HG03521 (cell line): ENCODE results near the gene GNMT.
"Not testable (repeated sequence)": the region's sequence is repeated elsewhere in the genome, so short reads cannot be mapped to it uniquely, and the experiment has no call there.

Experiments
- ATAC-seq: cut with Tn5 transposase; IDR thresholded peaks from one replicate; pipeline ENCODE4 v1.9.1; 2021; ENCODE audit warnings: mild to moderate bottlenecking, moderate library complexity; ENCODE audit not compliant: unreplicated experiment

The GNMT gene

DNA sequence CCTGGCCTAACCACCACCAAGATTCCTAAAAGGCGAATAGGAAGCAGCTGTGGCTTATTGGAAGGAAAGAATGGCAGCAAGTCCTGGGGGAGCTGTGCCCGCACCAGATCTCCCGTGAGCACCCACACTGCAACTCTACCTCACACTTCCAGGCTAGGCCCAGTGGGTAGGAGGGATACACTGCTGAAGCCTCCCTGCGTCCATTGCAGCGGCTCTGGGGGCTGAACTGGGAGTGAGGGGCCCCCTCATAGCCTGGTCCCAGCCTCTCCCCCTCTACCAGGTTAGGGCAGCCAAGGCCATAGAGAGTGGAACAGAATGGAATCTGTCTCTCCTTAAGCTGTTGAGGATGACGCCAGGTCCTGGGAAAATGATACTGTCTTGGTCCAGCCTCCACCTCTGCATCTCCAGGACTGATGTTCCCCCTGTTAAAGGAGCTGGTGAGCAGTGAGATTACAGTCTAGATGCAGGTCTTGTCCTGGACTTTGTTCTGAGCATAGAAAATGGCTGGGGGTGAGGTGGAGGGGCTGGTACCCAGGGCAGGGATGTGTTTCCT is 20.0 kb upstream of the GNMT start:
- ATAC-seq = no peak

DNA sequence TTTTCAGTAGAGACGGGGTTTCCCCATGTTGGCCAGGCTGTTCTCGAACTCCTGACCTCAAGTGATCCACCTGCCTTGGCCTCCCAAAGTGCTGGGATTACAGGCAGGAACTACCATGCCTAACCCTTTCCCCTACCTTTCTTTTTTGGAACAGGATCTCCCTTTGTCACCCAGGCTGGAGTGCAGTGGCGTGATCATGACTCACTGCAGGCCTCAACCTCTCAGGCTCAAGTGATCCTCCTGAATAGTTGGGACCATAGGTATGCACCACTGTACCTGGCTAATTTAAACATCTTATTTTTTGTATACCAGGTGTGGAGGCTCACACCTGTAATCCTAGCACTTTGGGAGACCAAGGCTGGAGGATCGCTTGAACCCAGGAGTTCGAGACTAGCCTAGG is 19.2 kb upstream of the GNMT start:
- not testable (repeated sequence) for ATAC-seq

DNA sequence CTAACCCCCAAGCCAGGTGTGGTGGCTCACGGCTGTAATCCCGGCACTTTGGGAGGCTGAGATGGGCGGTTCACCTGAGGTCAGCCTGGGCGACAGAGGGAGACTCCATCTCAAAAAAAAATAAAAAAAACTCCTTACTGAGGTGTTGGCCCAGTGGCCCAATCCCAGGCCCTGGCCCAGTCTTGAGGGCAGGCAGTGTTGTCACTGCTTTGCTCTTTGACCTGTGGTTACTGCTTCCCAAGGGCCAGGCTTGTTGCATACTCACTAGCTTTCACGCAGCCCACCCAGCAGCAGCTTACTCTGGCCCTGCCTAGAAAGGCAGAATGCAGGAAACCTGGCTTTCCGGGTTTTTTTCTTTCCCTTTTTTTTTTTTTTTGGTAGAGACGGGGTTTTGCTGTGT is 18.1 kb upstream of the GNMT start:
- no peak for ATAC-seq

DNA sequence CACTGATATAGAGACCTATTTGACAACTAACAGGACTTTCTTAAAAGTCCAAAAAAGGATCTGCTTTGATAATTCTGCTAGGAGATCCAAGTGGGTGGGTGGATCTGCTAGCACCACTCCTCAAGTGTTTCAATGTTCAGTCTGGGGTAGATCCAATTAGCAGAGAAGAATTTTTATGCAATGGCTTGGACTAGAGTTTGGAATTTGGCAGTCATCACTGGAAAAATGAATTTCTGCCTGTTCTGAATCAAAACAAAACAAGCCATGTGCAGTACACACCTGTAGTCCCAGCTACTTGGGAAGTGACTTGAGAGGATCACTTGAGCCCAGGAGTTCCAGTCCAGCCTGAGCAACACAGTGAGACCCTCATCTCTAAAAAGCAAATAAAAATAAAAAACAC is 12.6 kb upstream of the GNMT start:
- no peak for ATAC-seq

DNA sequence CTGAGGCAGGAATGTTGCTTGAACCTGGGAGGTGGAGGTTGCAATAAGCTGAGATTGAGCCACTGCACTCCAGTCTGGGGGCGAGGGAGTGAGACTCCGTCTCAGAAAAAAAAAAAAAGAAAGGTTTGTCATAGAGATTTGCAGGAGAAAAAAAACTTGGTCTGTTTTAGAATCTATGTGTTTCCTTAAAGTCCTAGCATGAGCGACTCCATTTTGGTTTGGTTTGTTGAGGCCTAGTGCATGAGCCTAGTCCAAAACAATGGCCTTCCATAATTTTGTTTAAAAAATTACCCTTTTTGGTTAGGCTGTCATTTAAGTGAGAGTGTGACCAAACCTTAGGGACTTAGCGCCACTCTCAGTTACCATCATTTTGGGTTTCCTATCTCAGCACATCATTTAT is 8.2 kb upstream of the GNMT start:
- ATAC-seq = no peak

DNA sequence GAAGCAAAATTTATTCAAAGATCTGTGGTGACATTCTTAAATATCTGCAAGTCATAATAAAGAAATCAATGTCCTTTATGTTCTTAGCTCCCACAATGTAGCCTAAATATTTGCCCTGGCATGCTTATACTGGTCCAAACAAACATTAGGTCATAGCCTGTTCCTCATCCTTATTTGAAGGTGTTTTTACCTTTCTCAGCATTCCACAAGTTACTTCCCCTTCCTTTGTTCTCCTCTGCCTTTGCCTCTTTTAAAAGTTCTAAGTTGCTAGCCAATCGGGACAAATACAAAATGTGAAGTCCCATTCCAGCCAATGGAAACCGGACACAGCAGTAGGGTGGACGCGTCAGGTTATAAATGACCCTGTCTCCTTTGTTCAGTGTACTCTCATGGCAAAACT is 6.1 kb upstream of the GNMT start:
- not testable (repeated sequence) for ATAC-seq

DNA sequence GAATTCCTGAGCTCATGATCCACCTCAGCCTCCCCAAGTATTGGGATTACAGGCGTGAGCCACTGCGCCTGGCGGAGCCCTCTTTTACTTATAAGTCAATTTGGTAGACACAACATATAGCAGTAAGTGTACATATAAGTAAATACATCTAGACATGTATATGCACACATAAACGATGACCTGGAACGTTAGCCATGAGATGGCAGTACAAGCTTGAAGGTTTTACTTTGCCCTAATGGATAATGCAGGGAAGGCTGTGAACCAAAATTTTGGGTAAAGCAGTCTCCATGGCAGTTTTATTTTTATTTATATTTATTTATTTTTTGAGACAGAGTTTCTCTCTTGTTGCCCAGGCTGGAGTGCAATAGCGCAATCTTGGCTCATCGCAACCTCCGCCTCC is 2.4 kb upstream of the GNMT start:
- ATAC-seq = no peak

DNA sequence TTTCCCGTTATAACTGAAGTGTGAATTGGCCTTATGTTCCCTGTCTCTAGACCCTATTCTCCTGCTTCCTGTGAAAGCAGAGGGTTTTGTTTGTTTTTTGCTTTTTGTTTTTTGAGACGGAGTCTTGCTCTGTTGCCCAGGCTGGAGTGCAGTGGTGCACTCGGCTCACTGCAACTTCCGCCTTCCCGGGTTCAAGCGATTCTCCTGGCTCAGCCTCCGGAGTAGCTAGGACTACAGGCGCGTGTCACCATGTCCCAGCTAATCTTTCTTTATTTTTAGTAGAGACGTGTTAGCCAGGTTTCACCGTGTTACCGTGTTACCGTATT is 674 bp upstream of the GNMT start:
- ATAC-seq = no peak

DNA sequence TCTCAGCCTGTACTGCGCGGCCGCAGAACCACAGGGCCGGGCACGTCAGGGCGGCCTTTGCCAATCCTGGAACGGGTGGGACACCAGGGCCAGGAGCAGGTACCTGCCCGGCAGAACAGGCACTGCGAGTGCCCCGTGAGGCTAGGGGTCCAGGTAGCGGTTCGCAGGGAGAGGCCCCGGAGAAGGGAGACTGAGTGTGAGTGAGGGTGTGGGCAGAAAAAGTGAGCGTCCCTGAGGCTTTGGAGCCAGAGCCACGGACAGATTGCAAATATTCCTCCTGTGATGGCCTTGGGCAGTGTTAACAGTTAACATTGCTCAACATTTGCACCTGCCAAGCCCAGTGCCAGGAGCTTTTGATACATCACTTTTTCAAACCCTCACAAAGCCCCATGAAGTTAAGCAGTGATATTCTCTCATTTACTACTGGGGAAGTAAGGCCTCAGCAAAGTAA is 491 bp downstream of the GNMT start:
- ATAC-seq = no peak

DNA sequence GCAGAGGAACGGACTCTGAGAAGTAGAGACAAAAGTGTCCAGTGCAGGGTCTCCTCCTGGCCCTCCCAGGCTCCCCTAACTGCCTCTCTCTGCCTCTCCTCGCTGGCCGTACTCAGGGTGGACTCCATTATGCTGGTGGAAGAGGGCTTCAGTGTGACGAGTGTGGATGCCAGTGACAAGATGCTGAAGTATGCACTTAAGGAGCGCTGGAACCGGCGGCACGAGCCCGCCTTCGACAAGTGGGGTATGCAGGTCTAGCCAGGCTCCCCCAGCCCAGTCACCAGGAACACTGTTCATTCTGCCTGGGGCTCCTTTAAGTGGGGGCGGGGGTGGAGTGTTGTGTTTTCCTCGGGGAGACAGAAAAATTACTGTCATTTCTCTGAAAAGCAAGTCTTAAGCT is 1.5 kb downstream of the GNMT start:
- no peak for ATAC-seq

DNA sequence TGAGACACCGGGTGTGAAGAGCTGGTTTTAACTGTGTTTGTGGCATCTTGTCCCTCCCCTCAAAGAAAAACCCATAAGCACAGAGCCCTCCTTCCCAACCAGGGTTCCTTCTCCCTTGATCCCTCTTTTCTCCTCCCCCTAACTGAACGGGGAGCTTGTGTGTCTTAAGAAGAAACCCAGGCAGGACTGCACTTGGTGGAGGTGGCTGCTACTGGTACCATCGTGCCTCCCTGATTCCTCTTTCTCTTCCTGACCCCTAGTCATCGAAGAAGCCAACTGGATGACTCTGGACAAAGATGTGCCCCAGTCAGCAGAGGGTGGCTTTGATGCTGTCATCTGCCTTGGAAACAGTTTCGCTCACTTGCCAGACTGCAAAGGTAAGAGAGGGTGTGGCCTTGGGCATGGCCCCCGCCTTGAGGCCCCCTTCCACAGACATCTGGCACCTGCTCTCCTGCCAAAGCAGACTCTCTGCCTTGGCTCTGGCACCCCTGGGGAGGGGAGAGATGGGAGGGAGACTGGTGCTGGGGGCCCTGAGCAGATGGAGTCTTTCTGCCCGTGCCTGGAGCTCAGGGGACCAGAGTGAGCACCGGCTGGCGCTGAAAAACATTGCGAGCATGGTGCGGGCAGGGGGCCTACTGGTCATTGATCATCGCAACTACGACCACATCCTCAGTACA is 2.1 kb downstream of the GNMT start:
- ATAC-seq = no peak

DNA sequence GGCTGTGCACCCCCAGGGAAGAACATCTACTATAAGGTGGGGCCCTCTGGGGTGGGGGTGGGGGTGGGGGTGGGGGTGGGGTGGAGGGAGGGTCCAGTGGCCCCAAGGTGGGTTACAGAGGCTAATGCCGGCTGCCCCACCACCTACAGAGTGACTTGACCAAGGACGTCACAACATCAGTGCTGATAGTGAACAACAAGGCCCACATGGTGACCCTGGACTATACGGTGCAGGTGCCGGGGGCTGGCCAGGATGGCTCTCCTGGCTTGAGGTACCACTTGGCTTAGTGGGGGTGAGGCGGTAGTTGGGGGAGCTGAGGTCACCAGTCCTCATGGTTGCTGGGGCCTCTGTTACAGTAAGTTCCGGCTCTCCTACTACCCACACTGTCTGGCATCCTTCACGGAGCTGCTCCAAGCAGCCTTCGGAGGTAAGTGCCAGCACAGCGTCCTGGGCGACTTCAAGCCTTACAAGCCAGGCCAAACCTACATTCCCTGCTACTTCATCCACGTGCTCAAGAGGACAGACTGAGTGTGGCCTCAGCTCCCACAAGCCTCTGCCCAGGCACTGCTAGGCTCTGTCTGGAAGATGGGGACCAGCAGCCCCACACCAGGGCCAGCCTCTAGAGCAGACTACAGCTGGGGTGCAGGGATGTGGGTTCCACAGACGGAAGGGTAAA is 2.8 kb downstream of the GNMT start:
- ATAC-seq = no peak

DNA sequence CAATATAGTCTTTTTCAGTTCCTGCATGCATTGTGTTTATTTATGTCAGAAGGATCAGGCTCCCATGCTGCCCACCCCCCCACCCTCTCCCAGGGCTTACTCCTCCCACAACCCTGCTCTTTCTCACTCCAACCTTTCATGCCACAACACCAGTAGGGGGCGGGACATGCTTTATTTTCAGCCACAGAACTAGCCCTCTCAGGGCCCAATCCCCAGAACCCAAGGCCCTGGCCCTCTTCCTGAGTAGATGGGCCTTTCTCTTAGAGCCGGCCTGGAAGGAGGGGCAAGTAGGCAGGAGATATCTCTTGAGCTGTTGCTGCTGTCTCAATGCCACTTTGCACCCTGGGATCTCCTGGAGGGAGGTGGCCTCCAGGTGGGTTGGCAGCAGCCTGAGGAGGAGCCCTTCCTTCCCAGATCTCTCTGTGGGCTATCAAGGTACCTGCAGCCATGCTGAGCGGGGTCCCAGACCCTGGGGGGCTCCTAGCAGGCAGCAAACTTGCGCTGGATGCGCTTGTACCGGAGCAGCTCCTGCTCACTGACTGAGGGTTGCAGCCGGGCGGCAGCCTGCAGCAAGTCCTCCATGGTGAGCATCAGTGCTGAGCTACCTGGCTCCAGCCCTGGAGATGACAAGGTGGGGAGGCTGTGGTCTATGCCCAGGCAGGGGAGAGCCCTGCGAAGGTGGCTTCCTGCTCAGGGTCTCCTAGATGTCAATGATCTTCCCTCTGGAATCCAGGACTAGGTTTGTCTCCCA is 3.5 kb downstream of the GNMT start:
- ATAC-seq = no peak

DNA sequence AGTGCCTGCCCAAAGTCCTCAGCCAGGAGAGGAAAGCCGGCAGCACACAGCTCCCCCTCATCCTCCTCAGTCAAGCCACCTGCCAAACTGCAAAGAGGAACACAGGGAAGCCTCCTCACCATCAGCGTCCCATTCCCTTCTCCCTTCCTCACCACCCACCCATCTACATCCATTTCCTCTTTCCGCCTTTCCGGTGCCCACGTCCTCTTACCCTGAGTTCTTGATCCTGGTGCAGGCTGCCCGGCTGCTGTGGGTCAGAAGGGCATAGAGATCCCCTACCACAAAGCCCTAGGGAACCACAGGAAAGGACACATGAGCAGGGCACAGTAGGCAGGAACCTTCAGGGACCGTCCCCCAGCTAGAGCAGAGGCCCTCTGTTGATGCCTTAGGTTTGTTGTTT is 6.0 kb downstream of the GNMT start:
- no peak for ATAC-seq

DNA sequence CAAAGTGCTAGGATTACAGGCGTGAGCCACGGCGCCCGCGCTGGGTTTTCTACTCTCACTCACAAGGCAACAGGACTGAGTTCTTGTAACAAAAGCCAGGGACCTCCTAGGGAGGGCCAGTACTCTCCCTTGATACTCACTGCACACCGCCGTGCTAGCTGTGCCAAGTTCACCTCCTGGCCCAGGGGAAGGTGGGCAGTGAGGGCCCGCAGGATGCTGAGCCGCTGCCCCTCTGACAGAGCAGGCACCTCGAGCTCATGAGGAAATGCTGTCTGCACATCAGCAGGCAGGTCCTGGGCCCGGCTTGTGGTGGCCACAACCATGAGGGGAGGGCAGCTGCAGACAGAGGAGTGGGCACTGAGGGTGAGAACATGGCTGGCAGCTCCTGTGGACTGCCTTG is 6.7 kb downstream of the GNMT start:
- no peak for ATAC-seq

DNA sequence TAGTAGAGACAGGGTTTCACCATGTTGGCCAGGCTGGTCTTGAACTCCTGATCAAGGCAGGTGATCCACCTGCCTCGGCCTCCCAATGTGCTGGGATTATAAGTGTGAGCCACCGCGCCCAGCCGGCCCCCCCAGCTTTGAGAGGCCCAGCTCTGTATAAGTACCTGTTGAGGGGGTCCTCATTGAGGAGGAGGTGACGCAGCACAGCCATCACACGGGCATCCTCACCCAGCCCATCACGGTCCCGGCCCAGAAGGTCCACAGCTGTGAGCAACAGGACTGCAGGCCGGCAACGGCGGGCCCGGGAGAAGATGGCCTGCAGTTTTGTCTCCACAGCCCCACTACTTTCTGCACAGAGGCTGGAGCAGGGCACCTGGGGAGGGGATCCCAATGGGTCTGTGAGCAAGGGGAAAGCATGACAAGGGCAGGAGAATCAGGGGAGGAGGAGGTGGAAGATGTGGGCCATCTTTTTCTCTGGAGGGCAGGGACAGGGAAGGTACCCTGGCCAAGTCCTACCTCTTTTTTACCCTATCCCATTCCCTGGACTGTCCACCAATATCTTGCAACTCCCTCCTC is 7.7 kb downstream of the GNMT start:
- ATAC-seq = no peak

DNA sequence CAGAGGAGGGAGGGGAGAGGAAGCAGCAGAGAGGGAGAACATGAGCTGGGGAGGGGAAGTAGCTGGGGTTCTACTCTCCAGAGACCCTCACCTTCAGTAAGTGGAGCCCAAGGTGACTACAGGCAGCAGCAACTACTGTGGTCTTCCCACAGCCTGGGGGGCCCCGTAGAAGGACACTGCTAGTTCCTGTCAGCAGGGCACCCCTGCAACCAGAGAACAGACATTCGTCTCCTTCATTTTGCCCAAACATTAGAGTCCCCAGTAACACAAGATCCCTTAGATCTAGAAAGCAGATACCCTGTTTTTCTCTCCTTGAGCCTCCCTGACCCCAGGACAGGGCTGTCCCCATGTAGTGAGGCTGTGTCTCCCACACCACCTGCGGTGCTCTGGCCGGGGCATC is 8.2 kb downstream of the GNMT start:
- ATAC-seq = no peak

DNA sequence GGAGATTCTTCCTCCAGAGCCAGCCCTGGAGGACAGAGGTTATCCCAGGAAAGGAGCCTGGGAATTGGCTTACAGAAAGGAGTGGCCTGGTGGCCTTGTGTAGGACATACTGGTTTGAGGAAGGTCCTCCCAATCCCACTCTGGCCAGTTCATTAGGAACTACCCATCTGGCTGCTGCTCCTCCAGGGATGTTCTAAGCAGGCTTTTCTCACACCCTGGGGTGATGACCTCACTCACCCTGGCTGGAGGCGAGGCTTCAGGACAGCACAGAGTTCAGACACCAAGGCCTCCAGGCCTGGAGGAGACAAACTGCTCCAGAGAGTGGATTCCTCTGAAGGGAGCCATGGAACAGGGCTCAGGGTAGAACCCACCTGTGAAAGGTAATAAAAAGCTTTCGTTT is 8.9 kb downstream of the GNMT start:
- ATAC-seq = no peak

DNA sequence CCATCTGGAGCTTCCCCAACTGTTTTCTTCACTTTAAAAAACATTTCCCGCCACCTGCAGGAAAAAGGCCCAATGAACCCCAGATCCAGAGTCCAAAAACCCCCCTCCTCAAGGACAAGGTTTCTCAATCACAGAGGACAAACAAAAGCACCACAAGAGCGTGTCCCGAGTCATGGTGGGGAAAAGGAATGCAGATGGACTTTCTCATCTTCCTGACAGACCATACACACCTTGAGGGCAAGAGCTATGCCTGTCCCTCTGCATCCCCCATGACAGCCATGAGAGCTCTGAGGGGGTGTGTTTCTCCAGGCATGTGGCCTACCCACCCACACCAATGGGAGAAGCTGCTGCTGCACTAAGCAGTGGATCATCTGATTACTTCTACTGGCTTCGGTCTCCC is 9.4 kb downstream of the GNMT start:
- no peak for ATAC-seq

DNA sequence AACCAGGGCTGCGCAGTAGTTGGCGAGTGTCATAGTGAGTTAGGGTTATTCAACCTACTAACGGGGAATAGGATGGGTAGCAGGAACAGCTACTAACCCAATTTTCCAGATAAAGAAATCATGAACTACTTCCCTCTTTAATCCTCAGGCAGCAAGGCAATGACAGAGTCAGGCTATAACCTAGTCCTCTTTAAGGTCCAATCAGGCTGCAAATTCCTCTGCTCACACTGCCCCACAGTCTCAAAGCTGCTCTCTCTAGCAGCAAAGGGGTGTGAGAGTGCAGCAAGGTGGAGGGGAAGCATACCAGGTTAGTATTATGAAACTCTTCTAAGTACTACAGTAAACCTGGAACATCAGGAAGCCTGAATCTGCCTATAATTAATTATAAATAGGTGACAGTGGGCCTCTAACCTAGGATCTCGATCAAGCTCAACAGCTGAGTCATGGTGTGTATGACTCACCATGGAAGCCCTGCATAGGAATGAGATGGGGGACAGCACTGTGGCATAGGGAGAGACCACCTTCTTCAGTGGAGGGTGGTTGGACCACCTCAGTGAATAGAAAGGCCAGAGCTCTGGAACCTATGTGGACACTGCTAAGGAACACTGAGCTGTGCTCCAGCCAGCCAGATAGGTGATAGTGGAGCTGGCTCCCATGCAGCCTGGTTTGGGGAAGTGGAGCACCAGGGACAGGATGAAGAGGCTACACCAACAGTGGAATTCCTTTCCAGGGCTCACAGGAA is 10.5 kb downstream of the GNMT start:
- no peak for ATAC-seq

DNA sequence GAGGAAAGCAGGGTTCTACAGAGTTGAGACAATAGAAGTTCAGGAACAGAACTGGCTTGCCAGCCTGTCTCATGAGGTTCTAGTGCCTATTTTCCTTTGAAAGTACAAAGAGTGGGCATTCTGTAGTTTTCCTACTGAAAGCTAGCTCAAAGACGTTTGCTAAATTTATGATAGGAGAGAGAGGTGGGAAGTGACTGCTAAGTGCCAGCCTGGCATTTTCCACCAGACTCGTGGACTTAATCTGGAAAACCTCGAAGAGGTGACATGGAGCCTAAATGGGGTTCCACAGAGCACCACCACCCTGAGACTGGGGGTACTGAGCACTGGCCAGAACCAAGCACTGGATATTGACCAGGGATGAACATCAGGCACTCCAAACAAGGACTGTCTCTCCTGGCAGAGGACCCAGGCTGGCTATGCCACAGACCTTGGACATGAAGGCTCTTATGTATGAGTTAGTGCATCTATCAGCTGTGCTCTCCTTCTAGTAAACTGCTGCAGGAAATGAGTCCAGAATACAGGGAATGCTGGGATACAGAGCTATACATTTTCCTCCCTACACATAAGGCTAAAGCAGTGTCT is 11.3 kb downstream of the GNMT start:
- no peak for ATAC-seq
